Raji (cell line): ENCODE measurements around the gene RBM20.
A peak's percentile ranks its signal among the peaks of the same experiment; 100 is the strongest.

Experiments used
- POLR2A ChIP-seq: IDR thresholded peaks from 2 replicates; pipeline ENCODE4 v1.6.1; 2011; ENCODE audit warnings: low read depth, low read length, control low read depth; ENCODE audit not compliant: insufficient read depth

RBM20 gene

GRCh38 chr10:110656612-110657011 is 12.5 kb downstream of the RBM20 start:
- no peak for TF ChIP-seq POLR2A

- no peak for TF ChIP-seq POLR2A
Observed at GRCh38 chr10:110657973-110658691, 14.0 kb downstream of the RBM20 start.

GRCh38 chr10:110659558-110659957 is 15.4 kb downstream of the RBM20 start:
- no peak for TF ChIP-seq POLR2A

- TF ChIP-seq POLR2A = no peak
Observed at GRCh38 chr10:110661292-110661691, 17.2 kb downstream of the RBM20 start.

- no peak for TF ChIP-seq POLR2A
Observed at GRCh38 chr10:110664483-110665420, 20.6 kb downstream of the RBM20 start.

- no peak for TF ChIP-seq POLR2A
Observed at GRCh38 chr10:110666673-110667072, 22.5 kb downstream of the RBM20 start.

- TF ChIP-seq POLR2A = no peak
Observed at GRCh38 chr10:110667620-110668343, 23.6 kb downstream of the RBM20 start.

- no peak for TF ChIP-seq POLR2A
Observed at GRCh38 chr10:110668443-110668842, 24.3 kb downstream of the RBM20 start.

GRCh38 chr10:110670335-110670734 is 26.2 kb downstream of the RBM20 start:
- TF ChIP-seq POLR2A = no peak

GRCh38 chr10:110671788-110672579 is 27.8 kb downstream of the RBM20 start:
- 0 out of 2 replicates have a peak, but pooled peaks have one; percentile 14 for TF ChIP-seq POLR2A

GRCh38 chr10:110672580-110672919 is 28.4 kb downstream of the RBM20 start:
- no peak for TF ChIP-seq POLR2A

- TF ChIP-seq POLR2A = no peak
Observed at GRCh38 chr10:110676016-110676415, 31.9 kb downstream of the RBM20 start.

- no peak for TF ChIP-seq POLR2A
Observed at GRCh38 chr10:110679486-110680272, 35.5 kb downstream of the RBM20 start.
